ENCODE measurements around the gene PLA2G4B. TPM values are rescaled to one million over a fixed set of nuclear protein-coding genes. Genes with fewer than 3 reads are reported as not detected.

The PLA2G4B gene
- total RNA-seq, 1 donor from 2014 or later: 6.9 TPM

DNA sequence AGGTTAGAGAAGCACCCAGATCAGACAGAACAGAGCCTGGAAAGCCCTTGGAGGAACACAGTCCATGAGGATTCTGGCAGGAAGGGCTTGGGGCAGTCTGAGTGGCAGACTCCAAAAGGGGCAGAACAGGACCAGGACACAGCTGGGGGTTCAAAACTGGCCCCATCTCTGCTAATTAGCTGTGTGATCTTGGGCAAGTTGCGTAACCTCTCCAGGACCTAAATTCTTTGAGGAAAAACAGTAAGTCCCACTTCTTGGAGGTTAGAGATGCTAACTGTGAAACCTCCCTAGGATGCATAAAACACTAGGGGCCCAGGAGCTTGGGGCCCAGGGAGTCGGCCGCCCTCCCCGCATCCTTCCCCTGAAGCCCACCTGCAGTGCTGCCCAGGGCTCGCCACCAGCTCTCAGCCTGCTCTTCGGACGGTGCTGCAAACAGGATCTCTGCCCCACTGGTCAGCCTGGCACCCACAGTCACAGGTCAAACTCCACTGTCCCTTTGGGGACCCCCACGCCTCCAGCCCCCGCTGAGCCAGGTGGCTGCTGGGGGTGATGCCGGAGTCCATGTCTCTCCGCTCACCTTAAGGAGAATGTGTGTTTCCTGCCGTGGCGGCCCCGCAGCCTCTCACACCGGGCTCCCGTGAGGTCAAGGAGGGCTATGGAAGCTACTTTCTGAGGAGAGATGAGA, 12.0 kb downstream of the PLA2G4B start:
- TF ChIP-seq, protein P1, sequence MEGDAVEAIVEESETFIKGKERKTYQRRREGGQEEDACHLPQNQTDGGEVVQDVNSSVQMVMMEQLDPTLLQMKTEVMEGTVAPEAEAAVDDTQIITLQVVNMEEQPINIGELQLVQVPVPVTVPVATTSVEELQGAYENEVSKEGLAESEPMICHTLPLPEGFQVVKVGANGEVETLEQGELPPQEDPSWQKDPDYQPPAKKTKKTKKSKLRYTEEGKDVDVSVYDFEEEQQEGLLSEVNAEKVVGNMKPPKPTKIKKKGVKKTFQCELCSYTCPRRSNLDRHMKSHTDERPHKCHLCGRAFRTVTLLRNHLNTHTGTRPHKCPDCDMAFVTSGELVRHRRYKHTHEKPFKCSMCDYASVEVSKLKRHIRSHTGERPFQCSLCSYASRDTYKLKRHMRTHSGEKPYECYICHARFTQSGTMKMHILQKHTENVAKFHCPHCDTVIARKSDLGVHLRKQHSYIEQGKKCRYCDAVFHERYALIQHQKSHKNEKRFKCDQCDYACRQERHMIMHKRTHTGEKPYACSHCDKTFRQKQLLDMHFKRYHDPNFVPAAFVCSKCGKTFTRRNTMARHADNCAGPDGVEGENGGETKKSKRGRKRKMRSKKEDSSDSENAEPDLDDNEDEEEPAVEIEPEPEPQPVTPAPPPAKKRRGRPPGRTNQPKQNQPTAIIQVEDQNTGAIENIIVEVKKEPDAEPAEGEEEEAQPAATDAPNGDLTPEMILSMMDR (IDR thresholded peaks at IDR 0.05): no peak
- no peak overlapping the region for H3K27ac Mint-ChIP-seq (ENCODE audit: unreplicated experiment)
- no peaks in the 10 kb centered on the region for H3K27me3 Mint-ChIP-seq (ENCODE audit: unreplicated experiment)
- H3K36me3 Mint-ChIP-seq (ENCODE audit: unreplicated experiment): peaks cover 14% of the 10 kb centered on the region
- no peaks in the 10 kb centered on the region for H3K9me3 Mint-ChIP-seq (ENCODE audit: unreplicated experiment)
- DNase-seq (ENCODE audit: extremely low spot score, unreplicated experiment): no peak
- H3K4me3 Mint-ChIP-seq (ENCODE audit: unreplicated experiment): no peak overlapping the region
- no peaks in the 10 kb centered on the region for H3K4me1 Mint-ChIP-seq (ENCODE audit: unreplicated experiment)

DNA sequence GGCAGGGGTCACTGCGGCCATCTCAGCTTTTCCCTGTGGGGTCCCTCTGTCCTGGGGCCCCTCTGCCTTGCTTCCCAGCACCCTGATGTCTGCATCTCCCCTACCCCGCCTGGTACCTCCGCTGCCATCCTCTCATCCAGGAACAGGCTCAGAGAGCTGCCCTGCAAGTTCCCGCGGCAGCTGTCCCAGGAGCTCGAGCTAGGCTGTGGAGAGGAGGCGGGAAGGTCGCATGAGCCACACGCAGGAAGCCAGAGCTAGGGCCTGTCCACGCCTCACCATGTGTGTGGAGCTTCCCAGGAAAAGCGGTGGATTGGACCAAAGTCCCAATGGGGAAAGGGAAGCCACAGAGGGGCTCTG, 12.5 kb downstream of the PLA2G4B start:
- H3K27me3 Mint-ChIP-seq (ENCODE audit: unreplicated experiment): no peaks in the 10 kb centered on the region
- H3K9me3 Mint-ChIP-seq (ENCODE audit: unreplicated experiment): no peaks in the 10 kb centered on the region
- H3K36me3 Mint-ChIP-seq (ENCODE audit: unreplicated experiment): peaks cover 13% of the 10 kb centered on the region
- H3K4me3 Mint-ChIP-seq (ENCODE audit: unreplicated experiment): no peak overlapping the region
- no peak for DNase-seq (ENCODE audit: extremely low spot score, unreplicated experiment)
- H3K27ac Mint-ChIP-seq (ENCODE audit: unreplicated experiment): no peak overlapping the region
- no peaks in the 10 kb centered on the region for H3K4me1 Mint-ChIP-seq (ENCODE audit: unreplicated experiment)
- TF ChIP-seq, protein P1 (IDR thresholded peaks at IDR 0.05): no peak

DNA sequence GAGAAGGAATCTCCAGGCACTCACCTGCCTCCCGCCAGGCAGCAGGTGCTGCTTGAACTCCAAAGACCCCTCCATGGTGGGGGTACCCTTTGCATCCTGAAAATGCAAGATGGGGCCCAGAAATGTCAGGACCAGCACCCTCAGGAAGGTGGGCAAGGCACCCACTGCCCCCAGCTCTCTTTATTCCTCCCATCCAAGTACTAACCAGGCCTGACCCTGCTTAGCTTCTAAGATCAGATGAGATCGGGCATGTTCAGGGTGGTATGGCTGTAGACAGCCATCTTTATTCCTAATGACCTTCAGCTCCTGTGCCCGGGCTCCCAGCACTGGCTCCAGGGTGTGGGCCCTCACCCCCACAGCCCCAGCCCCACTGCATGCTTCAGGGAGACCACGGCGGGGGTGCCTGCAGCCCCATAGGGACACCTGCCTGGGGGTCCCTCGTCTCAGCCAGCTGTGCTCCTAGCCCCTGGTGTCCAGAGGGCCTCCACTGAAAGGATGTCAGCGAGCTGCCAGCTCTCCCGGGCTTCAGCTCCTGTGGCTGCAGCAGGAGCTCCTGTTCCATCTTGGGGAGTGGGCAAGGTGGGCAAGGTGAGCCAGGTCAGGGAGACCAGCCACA, 13.2 kb downstream of the PLA2G4B start:
- Mint-ChIP-seq H3K4me3 (ENCODE audit: unreplicated experiment) (no peak overlapping the region), H3K36me3 (ENCODE audit: unreplicated experiment) (peaks cover 8% of the 10 kb centered on the region), H3K4me1 (ENCODE audit: unreplicated experiment) (no peaks in the 10 kb centered on the region), H3K27ac (ENCODE audit: unreplicated experiment) (no peak overlapping the region), H3K27me3 (ENCODE audit: unreplicated experiment) (no peaks in the 10 kb centered on the region), H3K9me3 (ENCODE audit: unreplicated experiment) (no peaks in the 10 kb centered on the region)
- DNase-seq (ENCODE audit: extremely low spot score, unreplicated experiment): no peak
- TF ChIP-seq, protein P1 (IDR thresholded peaks at IDR 0.05): no peak

DNA sequence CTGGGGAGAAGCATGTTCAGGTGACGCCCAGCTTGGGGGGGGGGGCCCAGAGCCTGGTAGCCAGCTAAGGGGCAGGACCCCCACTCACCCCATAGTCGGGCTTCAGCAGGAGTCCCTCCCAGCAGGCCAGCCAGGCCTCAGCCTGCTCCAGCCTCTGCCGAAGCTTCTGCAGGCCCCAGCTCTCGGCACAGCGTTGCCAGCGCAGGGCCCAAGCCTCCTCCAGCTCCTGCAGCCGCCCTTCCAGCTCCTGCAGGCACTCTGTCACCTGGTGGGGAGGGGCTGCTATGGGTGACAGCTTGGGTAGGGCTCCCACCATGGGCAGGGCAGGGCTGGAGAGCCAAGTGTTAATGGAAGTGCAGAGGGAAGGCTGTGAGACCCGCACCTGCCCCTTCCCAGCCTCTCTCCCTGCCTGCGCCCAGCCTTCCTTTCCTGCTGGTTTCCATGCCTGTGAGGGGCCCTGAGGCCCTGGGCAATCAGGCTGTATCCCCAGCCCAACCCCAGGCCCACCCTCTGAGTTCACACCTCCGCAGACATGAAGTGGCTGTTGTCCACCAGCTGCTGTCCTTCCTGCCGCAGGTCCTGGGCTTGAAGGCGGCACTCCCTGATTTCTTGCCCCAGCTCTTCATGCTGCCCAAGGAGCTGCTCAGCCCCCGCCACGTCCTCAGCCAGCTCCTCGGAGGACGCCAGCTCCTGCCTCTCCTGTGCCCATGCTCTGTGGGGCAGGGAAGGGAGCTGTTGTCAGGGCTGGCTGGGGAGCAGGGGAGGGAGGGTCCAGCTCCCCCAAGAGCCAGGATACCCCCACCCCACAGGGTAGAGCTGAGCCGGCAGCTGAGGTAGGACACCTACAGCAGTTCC, 14.3 kb downstream of the PLA2G4B start:
- peaks cover 5% of the 10 kb centered on the region for H3K36me3 Mint-ChIP-seq (ENCODE audit: unreplicated experiment)
- no peaks in the 10 kb centered on the region for H3K4me1 Mint-ChIP-seq (ENCODE audit: unreplicated experiment)
- no peak overlapping the region for H3K27ac Mint-ChIP-seq (ENCODE audit: unreplicated experiment)
- H3K4me3 Mint-ChIP-seq (ENCODE audit: unreplicated experiment): no peak overlapping the region
- no peaks in the 10 kb centered on the region for H3K9me3 Mint-ChIP-seq (ENCODE audit: unreplicated experiment)
- DNase-seq (ENCODE audit: extremely low spot score, unreplicated experiment): no peak
- H3K27me3 Mint-ChIP-seq (ENCODE audit: unreplicated experiment): no peaks in the 10 kb centered on the region
- TF ChIP-seq, protein P1 (IDR thresholded peaks at IDR 0.05): no peak

DNA sequence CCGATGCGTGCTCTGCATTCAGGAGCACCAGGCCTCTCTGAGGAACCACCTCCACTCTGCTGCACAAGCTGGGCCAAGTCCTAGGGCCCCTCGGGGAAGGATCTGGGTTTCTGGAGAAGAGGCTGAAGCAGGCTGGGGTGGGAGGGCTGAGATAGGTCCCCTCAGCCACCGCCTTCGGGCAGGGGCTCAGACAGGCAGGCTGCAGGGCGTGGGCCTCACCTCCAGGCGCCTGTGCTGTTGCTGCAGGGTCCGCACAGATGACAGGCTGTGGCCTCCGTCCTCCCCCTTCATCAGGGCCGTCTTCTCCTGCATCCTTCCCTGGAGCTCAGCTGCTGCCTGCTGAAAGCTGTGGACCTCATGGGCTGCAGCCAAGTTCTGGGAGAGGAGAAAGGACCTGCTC, 15.2 kb downstream of the PLA2G4B start:
- Mint-ChIP-seq H3K27me3 (ENCODE audit: unreplicated experiment) (no peaks in the 10 kb centered on the region), H3K4me3 (ENCODE audit: unreplicated experiment) (no peak overlapping the region), H3K27ac (ENCODE audit: unreplicated experiment) (no peak overlapping the region), H3K4me1 (ENCODE audit: unreplicated experiment) (no peaks in the 10 kb centered on the region), H3K9me3 (ENCODE audit: unreplicated experiment) (no peaks in the 10 kb centered on the region), H3K36me3 (ENCODE audit: unreplicated experiment) (no peaks in the 10 kb centered on the region)
- TF ChIP-seq, protein P1 (IDR thresholded peaks at IDR 0.05): no peak
- no peak for DNase-seq (ENCODE audit: extremely low spot score, unreplicated experiment)
